RWPE2 (cell line): ENCODE results near the gene RALGAPA2.

Source experiments
- ATAC-seq: fragments of 200-7000 bp; cut with Tn5 transposase; 3 replicates; pipeline ENCODE4 v1.9.1; 2021; ENCODE audit warnings: low read depth
- DNase-seq: peaks from one replicate; pipeline ENCODE4 v3.0.0-alpha.2; 2020; ENCODE audit warnings: low spot score
- H3K27ac ChIP-seq: fragments of 450-650 bp; 2 replicates; pipeline ENCODE4 v1.5.1; 2017; ENCODE audit warnings: mild to moderate bottlenecking; ENCODE audit not compliant: poor library complexity, severe bottlenecking
- H3K27me3 ChIP-seq: fragments of 250-450 bp; sonication (Bioruptor Pico); 2 replicates; pipeline ENCODE4 v1.5.1; 2021; ENCODE audit warnings: mild to moderate bottlenecking, moderate library complexity; ENCODE audit not compliant: insufficient read depth, poor library complexity, severe bottlenecking
- H3K36me3 ChIP-seq: fragments of 250-450 bp; sonication (Bioruptor Pico); 2 replicates; pipeline ENCODE4 v1.5.1; 2020; ENCODE audit warnings: low read depth, mild to moderate bottlenecking, moderate library complexity
- H3K4me1 ChIP-seq: fragments of 250-450 bp; sonication (Bioruptor Pico); 2 replicates; pipeline ENCODE4 v1.5.1; 2021; ENCODE audit warnings: mild to moderate bottlenecking, moderate library complexity; ENCODE audit not compliant: insufficient read depth, poor library complexity, severe bottlenecking
- H3K4me3 ChIP-seq: fragments of 250-450 bp; sonication (Bioruptor Pico); 2 replicates; pipeline ENCODE4 v1.5.1; 2021; ENCODE audit warnings: mild to moderate bottlenecking, moderate library complexity; ENCODE audit not compliant: severe bottlenecking
- H3K9me3 ChIP-seq: fragments of 250-450 bp; sonication (Bioruptor Pico); 2 replicates; pipeline ENCODE4 v1.5.1; 2021; ENCODE audit warnings: mild to moderate bottlenecking, moderate library complexity; ENCODE audit not compliant: severe bottlenecking
- TF ChIP-seq, protein P1 (sequence below): fragments of 450-650 bp; IDR thresholded peaks from one replicate; pipeline ENCODE4 v1.5.1; 2017; ENCODE audit warnings: mild to moderate bottlenecking, moderate library complexity; ENCODE audit not compliant: poor library complexity, severe bottlenecking

The RALGAPA2 gene

DNA sequence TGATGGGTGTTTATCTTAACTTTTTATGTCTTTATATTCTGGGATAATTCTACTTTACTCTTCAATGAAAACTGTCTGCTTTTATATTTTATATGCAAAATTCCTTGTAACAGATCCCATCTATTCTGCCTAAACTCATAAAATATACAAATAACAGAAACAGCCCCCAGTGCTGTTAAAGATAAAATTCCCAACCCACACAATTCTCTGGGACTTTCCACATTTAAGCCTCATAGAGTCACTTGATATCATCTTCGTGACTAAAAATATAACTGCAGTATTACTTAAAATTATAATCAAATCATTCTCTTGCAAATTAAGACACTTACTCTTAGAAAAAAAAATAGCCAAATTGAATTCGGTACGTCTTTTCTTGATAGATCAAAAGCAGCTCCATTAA lies 284.4 kb downstream of the RALGAPA2 start:
- no peak overlapping the region for H3K4me3 ChIP-seq
- no peaks in the 10 kb centered on the region for H3K36me3 ChIP-seq
- ATAC-seq, result no peak
- H3K27ac ChIP-seq, result no peak overlapping the region
- H3K27me3 ChIP-seq, result no peaks in the 10 kb centered on the region
- no peaks in the 10 kb centered on the region for H3K9me3 ChIP-seq
- TF ChIP-seq, protein P1, sequence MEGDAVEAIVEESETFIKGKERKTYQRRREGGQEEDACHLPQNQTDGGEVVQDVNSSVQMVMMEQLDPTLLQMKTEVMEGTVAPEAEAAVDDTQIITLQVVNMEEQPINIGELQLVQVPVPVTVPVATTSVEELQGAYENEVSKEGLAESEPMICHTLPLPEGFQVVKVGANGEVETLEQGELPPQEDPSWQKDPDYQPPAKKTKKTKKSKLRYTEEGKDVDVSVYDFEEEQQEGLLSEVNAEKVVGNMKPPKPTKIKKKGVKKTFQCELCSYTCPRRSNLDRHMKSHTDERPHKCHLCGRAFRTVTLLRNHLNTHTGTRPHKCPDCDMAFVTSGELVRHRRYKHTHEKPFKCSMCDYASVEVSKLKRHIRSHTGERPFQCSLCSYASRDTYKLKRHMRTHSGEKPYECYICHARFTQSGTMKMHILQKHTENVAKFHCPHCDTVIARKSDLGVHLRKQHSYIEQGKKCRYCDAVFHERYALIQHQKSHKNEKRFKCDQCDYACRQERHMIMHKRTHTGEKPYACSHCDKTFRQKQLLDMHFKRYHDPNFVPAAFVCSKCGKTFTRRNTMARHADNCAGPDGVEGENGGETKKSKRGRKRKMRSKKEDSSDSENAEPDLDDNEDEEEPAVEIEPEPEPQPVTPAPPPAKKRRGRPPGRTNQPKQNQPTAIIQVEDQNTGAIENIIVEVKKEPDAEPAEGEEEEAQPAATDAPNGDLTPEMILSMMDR, result no peak
- DNase-seq, result no peak
- H3K4me1 ChIP-seq, result no peaks in the 10 kb centered on the region

DNA sequence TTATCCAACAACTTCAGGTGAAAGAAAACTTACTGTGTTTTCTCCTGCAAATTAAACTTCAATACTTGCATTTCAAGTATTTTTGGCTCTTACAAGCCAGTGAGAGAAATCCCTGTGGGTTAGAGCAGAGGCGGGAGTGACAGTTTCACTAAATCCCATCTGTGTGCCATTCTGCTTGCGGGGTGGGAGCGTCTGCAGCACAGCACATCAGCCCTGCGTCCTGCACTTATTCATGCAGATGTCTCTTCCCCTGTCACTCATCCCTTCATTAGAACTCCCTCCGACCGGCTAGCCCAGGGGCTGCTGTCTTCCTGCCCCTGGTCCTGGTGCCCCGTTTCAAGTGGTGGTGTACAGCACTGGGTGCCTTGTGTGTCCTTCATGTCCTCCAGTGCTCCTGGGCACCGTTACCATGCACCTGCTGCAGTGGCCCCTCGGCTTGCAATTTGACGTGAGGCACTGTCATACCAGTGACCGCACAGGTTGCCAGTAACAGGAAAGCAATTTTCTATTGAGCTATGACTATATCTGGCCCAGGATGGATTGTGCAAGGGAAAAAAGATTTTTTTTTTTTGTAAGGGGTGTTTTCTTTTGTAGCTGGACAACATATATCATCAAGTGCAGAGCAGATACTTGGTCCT lies 285.1 kb downstream of the RALGAPA2 start:
- no peak for DNase-seq
- Histone ChIP-seq H3K27me3 (no peaks in the 10 kb centered on the region), H3K9me3 (no peaks in the 10 kb centered on the region), H3K4me3 (no peak overlapping the region), H3K27ac (no peak overlapping the region), H3K4me1 (no peaks in the 10 kb centered on the region), H3K36me3 (no peaks in the 10 kb centered on the region)
- TF ChIP-seq, protein P1, result no peak
- no peak for ATAC-seq

DNA sequence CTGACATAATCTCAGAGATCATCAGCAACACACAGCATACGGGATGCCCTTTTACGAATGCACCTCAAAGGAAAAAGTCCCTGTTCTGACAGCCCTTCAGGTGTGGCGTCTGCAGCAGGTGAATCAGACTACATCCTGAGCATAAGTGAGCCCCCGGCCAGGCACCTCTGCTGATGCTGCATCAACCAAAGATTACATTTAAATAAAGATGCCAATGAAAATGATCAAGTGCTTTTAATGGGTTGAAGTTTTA lies 285.9 kb downstream of the RALGAPA2 start:
- no peak overlapping the region for H3K4me3 ChIP-seq
- no peaks in the 10 kb centered on the region for H3K4me1 ChIP-seq
- ATAC-seq (no peak), DNase-seq (no peak)
- H3K36me3 ChIP-seq, result no peaks in the 10 kb centered on the region
- H3K9me3 ChIP-seq, result no peaks in the 10 kb centered on the region
- H3K27me3 ChIP-seq, result no peaks in the 10 kb centered on the region
- no peak overlapping the region for H3K27ac ChIP-seq
- TF ChIP-seq, protein P1, result no peak

DNA sequence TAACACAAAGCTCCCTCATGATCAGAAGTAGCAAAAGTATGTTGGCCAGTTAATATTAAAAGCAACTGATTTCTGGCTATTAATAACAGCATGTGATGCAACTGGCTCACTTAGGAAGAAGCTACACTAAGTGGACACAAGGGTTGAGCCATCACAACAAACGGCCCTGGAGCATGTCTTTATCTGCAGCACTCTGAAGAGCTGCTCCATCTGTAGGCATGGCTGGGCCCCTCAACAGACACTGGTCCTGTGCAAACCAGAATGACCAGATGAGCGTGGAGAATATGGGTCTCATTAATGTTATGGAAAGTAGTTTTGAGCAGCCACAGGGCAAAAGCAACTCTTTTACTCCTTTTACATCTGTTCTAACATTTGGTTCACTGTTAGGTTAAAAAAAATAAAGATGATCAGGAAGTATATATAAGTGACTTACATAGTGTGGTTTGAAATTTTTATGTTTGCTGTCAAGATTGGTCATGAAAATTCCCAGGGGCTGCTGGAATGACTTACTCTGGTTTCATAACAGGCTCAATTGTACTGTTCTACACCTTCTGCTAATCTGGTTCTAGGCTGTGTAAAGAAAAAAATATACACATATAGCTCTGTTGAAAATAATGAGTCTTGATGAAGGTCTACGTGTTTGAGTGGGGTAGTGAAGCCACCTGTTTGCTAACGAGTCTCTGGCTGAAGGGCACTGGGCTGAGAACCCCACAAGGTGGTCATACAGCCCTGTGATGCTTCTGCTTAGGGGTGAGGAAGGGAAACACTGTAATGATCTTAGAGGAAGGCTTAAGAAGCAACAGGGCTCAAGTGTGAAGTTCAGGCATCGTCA lies 286.4 kb downstream of the RALGAPA2 start:
- TF ChIP-seq, protein P1, result no peak
- Histone ChIP-seq H3K4me1 (no peaks in the 10 kb centered on the region), H3K36me3 (no peaks in the 10 kb centered on the region), H3K4me3 (no peak overlapping the region), H3K27ac (no peak overlapping the region), H3K27me3 (no peaks in the 10 kb centered on the region), H3K9me3 (no peaks in the 10 kb centered on the region)
- DNase-seq, result no peak
- no peak for ATAC-seq

DNA sequence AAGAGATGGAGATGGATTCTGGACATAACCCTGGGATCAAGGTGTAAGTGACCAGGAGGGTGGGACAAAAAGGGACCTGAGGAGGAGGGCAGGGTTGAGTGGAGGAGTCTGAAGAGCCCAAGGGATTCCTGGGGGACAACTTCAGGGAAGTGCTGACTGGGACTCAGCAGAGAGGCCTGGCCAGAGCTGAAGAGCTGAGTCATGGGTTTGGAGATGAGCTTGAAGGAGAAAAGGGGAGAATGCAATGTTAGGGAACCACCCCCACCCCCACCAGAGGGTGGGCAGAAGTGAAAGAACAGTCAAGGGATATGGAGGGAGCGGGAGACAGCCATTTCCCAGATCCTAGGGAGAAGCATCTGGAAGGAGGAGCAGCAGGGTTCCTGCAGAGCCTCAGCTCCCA lies 289.3 kb downstream of the RALGAPA2 start:
- Histone ChIP-seq H3K27ac (no peak overlapping the region), H3K4me3 (no peak overlapping the region), H3K4me1 (no peaks in the 10 kb centered on the region), H3K9me3 (no peaks in the 10 kb centered on the region), H3K27me3 (no peaks in the 10 kb centered on the region), H3K36me3 (no peaks in the 10 kb centered on the region)
- TF ChIP-seq, protein P1, result no peak
- no peak for DNase-seq
- 0 out of 3 replicates have a peak, but pooled peaks have one; percentile 10 for ATAC-seq
